Measurements from ENCODE around the gene ZNF692. TPM values are rescaled to one million over a fixed set of nuclear protein-coding genes. Genes with fewer than 3 reads are reported as not detected.
"Not testable (repeated sequence)": the region's sequence is repeated elsewhere in the genome, so short reads cannot be mapped to it uniquely, and the experiment has no call there.

Gene ZNF692
- total RNA-seq, 4 donors from 2014 or later = 18.4 to 30.6 (median 24.8) TPM

- no peak for ATAC-seq (ENCODE audit: low FRiP score)
- peak; percentile 20 for DNase-seq (ENCODE audit: low spot score)
- TF ChIP-seq, protein P1, sequence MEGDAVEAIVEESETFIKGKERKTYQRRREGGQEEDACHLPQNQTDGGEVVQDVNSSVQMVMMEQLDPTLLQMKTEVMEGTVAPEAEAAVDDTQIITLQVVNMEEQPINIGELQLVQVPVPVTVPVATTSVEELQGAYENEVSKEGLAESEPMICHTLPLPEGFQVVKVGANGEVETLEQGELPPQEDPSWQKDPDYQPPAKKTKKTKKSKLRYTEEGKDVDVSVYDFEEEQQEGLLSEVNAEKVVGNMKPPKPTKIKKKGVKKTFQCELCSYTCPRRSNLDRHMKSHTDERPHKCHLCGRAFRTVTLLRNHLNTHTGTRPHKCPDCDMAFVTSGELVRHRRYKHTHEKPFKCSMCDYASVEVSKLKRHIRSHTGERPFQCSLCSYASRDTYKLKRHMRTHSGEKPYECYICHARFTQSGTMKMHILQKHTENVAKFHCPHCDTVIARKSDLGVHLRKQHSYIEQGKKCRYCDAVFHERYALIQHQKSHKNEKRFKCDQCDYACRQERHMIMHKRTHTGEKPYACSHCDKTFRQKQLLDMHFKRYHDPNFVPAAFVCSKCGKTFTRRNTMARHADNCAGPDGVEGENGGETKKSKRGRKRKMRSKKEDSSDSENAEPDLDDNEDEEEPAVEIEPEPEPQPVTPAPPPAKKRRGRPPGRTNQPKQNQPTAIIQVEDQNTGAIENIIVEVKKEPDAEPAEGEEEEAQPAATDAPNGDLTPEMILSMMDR (IDR thresholded peaks at IDR 0.05) = no peak
Measured at GRCh38 chr1:248837045-248837780, 21.7 kb downstream of the ZNF692 start.

GRCh38 chr1:248834343-248834940, 24.4 kb downstream of the ZNF692 start:
- ATAC-seq (ENCODE audit: low FRiP score) = no peak
- TF ChIP-seq, protein P1 (IDR thresholded peaks at IDR 0.05) = no peak
- no peak for DNase-seq (ENCODE audit: low spot score)

- TF ChIP-seq, protein P1 (IDR thresholded peaks at IDR 0.05) = no peak
- ATAC-seq (ENCODE audit: low FRiP score) (no peak), DNase-seq (ENCODE audit: low spot score) (no peak)
Measured at GRCh38 chr1:248831842-248832241, 27.0 kb downstream of the ZNF692 start.

DNA sequence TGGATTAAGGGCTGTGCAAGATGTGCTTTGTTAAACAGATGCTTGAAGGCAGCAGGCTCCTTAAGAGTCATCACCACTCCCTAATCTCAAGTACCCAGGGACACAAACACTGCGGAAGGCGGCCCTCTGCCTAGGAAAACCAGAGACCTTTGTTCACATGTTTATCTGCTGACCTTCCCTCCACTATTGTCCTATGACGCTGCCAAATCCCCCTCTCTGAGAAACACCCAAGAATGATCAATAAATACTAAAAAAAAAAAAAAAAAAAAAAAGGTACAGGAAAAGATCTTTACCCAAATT, 28.2 kb downstream of the ZNF692 start:
- ATAC-seq (ENCODE audit: low FRiP score); DNase-seq (ENCODE audit: low spot score): not testable (repeated sequence)

DNA sequence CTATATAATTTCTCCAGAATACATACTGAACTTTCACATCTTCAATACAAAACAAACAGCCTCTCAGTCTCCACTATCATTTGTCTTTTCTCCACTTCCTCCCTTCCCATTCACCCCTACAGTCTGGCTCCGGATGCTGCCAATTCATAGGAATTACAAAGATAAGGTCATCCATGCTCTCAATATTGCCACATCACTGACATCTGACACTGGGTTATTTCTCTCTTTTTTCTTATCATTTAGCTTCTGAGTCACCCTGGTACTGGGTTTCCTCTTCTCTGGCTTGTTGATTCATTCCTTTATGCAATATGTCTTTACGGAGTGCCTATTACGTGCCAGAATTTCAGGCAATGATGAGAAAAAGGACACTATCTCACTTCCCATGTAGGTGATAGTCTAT, 30.0 kb downstream of the ZNF692 start:
- DNase-seq (ENCODE audit: low spot score) (no peak), ATAC-seq (ENCODE audit: low FRiP score) (peak; percentile 58)
- TF ChIP-seq, protein P1 (IDR thresholded peaks at IDR 0.05) = no peak

DNA sequence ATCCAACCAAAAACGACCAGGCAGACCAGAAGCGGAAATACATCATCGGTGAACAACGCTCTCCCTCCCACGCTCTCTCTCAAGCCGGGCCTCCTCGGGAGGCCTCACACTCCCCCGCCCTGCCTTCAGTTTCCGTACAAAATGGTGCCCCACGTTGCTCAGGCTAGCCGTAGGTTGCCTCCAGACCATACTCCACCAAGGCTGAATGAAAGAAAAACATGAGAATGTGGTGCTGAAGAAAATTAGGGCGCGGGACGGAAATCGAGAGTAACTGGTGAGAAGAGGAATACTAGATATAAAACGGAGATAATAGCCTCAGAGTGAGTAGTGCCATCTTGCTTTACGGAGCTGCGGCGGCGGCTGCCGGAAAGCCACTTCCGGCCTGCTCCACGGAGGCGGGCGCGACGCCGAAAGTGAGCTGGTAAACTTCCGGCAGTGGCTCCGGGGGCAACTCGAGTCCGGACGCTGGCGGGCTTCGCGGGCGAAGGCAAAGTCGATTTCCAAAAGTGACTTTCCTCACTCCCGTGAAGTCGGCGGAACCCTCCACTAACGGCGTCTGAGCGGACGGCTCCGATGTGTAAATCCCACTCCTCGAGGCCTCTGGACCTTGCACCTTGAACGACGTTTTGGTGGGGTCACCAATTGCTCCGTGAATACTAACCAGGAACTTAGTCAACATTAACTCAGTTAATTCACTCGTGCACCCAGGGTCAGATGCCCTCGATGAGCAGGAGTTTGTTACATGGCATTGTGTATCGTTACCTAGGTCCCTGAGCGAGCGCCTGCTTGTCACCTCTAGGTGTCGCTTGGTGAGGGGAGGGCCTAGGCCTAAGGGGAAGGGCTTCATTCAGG, 32.8 kb downstream of the ZNF692 start, which contains the start of gene SH3BP5L:
Gene SH3BP5L, minus strand, starts transcription at position 7 of the 852 bp plus-strand sequence. CDS start 980 bp downstream, outside the sequence.
- peak; percentile 70 for DNase-seq (ENCODE audit: low spot score)
- peak; percentile 86 for ATAC-seq (ENCODE audit: low FRiP score)
- TF ChIP-seq, protein P1 (IDR thresholded peaks at IDR 0.05) = peak in 1 of 3 donors; percentile 4

DNA sequence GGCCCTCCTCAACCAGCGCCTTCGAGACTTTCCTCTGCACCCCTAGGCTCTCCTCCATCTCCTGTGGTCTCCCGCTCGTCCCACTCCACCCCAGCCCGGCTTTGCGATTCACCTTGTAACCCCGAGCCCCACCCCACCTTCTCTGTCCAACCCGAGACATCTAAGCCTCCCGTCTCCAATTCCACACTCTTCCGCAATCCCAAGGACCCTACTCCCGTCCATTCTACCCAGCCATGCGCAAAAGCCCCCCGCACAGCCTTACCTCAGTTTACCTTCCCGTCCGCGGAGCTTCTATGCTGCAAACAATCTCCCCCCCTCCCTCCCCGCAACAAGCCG, 33.3 kb downstream of the ZNF692 start:
- ATAC-seq (ENCODE audit: low FRiP score) = peak; percentile 4
- TF ChIP-seq, protein P1 (IDR thresholded peaks at IDR 0.05) = no peak
- DNase-seq (ENCODE audit: low spot score) = no peak

Measured in omental fat pad (tissue), 4 donors.